Erythroblast (primary cell): ENCODE results near the gene DFFA.

ENCODE experiments used
- GATA1 ChIP-seq: IDR thresholded peaks from 2 replicates; pipeline ENCODE4 v1.6.1; 2011; ENCODE audit warnings: low read depth, mild to moderate bottlenecking, control low read depth, low read length, moderate library complexity
- POLR2A ChIP-seq: IDR thresholded peaks from 2 replicates; pipeline ENCODE4 v1.6.1; 2011; ENCODE audit warnings: mild to moderate bottlenecking, low read length

DNA sequence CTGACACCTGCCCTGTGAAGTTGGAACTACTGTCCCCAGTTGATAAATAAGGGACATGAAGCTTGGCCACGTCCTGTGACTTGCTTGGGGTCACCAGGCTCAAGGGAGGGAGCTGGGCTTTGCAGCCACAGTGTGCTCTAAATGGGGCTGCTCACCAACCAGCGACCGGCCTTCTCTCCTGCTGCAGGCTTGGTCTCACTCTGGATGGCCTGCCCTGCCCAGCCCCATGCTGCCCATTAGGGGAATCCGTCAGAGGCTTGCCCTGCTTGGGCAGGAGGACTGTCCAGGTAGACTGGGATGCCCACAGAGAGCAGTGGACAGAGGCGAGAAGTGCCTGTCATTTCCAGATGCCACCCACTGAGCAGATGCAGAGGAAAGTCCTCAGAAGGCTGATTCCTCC is 43.3 kb downstream of the DFFA start:
- no peak for TF ChIP-seq POLR2A
- no peak for TF ChIP-seq GATA1
